ENCODE measurements around the gene MACF1.

The MACF1 gene

DNA sequence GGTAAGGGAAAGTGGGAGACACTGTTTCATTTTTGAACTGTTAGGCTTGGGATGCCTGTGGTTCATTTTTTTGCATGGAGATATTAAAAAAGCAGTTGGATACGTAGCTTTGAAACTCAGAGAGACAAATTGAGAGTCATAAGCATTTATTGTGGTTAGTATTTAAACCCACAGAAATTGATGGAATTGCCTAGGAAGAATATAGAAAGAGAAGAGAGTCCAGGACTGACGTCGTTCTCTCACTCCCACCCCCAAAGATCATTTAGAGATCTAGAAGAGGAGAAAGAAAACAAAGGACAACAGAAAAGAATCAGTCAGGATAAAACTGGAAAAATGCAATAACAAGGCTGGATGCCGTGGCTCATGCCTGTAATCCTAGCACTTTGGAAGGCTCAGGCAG lies 213.7 kb downstream of the MACF1 start:
- FAIRE-seq (no peak), DNase-seq (ENCODE audit: insufficient read length) (no peak)
- TF ChIP-seq POLR2AphosphoS5 (IDR thresholded peaks at IDR 0.05; ENCODE audit: low read depth, low read length) = no peak
- TF ChIP-seq TAF1 (IDR thresholded peaks at IDR 0.05; ENCODE audit: borderline replicate concordance, low read depth, low read length) = no peak
- TF ChIP-seq POLR2A (IDR thresholded peaks at IDR 0.05; ENCODE audit: low read depth, low read length) = no peak

DNA sequence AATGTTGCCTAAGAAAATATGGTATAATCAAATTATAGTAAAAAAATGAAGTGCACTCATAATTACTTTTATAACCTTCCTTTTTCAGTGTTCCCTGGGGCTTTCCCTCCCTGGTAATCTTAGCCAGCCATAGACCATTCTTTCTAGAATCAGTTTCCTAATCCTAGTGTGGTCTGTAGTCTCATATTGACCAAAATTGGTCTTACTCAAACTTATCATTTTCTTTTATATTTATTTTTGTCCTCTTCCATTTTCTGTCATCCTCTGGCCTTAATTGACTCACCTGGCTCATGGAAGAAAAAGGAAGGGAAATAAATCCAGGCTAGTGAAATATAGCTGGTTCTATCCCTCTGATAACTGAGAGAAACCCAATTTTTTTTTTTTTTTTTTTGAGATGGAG lies 216.0 kb downstream of the MACF1 start:
- TF ChIP-seq TAF1 (IDR thresholded peaks at IDR 0.05; ENCODE audit: borderline replicate concordance, low read depth, low read length) (no peak), POLR2AphosphoS5 (IDR thresholded peaks at IDR 0.05; ENCODE audit: low read depth, low read length) (no peak), POLR2A (IDR thresholded peaks at IDR 0.05; ENCODE audit: low read depth, low read length) (no peak)
- DNase-seq (ENCODE audit: insufficient read length) = no peak
- no peak for FAIRE-seq

GRCh38 chr1:39422614-39423013 lies 218.1 kb downstream of the MACF1 start:
- no peak for FAIRE-seq
- no peak for DNase-seq (ENCODE audit: insufficient read length)
- TF ChIP-seq TAF1 (IDR thresholded peaks at IDR 0.05; ENCODE audit: borderline replicate concordance, low read depth, low read length) (no peak), POLR2AphosphoS5 (IDR thresholded peaks at IDR 0.05; ENCODE audit: low read depth, low read length) (no peak), POLR2A (IDR thresholded peaks at IDR 0.05; ENCODE audit: low read depth, low read length) (no peak)

GRCh38 chr1:39425151-39425550 lies 220.7 kb downstream of the MACF1 start:
- no peak for DNase-seq (ENCODE audit: insufficient read length)
- no peak for FAIRE-seq
- TF ChIP-seq TAF1 (IDR thresholded peaks at IDR 0.05; ENCODE audit: borderline replicate concordance, low read depth, low read length) = no peak
- TF ChIP-seq POLR2AphosphoS5 (IDR thresholded peaks at IDR 0.05; ENCODE audit: low read depth, low read length) = no peak
- no peak for TF ChIP-seq POLR2A (IDR thresholded peaks at IDR 0.05; ENCODE audit: low read depth, low read length)

DNA sequence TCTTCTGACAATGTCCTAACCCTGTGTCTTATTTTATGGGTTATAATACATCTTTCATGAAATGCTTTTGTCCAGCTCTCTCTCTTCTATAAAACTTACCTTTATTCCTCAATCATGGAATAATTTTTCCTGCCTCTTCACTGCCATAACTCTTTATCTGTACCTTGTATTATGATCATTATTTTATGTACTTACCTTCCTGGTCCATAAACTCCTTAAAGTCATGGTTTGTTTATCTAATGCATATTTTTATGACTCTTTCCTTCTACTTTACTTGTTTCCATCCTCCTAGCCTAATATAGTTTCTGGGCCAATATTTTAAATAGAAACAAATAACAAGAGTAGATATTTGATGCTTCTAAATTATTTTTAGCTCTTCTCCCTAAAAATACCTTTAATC lies 221.1 kb downstream of the MACF1 start:
- TF ChIP-seq POLR2A (IDR thresholded peaks at IDR 0.05; ENCODE audit: low read depth, low read length) (no peak), TAF1 (IDR thresholded peaks at IDR 0.05; ENCODE audit: borderline replicate concordance, low read depth, low read length) (no peak), POLR2AphosphoS5 (IDR thresholded peaks at IDR 0.05; ENCODE audit: low read depth, low read length) (no peak)
- FAIRE-seq (no peak), DNase-seq (ENCODE audit: insufficient read length) (no peak)

GRCh38 chr1:39426346-39426745 lies 221.9 kb downstream of the MACF1 start:
- TF ChIP-seq POLR2A (IDR thresholded peaks at IDR 0.05; ENCODE audit: low read depth, low read length) (no peak), TAF1 (IDR thresholded peaks at IDR 0.05; ENCODE audit: borderline replicate concordance, low read depth, low read length) (no peak), POLR2AphosphoS5 (IDR thresholded peaks at IDR 0.05; ENCODE audit: low read depth, low read length) (no peak)
- DNase-seq (ENCODE audit: insufficient read length) = no peak
- FAIRE-seq = no peak

DNA sequence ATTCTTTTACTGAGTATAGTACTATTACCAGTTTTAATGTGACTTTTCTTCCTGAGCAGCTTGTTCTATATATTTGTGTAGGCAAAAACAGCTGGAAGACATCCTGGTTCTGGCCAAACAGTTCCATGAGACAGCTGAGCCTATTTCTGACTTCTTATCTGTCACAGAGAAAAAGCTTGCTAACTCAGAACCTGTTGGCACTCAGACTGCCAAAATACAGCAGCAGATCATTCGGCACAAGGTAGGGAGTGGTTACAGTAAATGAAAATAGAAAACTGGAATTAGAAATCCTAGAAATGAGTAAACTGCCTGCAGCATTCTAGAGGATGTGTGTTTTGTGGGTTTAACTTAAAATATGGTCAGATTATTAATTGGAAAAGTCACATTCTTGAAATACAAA lies 222.9 kb downstream of the MACF1 start:
- no peak for FAIRE-seq
- no peak for TF ChIP-seq TAF1 (IDR thresholded peaks at IDR 0.05; ENCODE audit: borderline replicate concordance, low read depth, low read length)
- TF ChIP-seq POLR2AphosphoS5 (IDR thresholded peaks at IDR 0.05; ENCODE audit: low read depth, low read length) = no peak
- TF ChIP-seq POLR2A (IDR thresholded peaks at IDR 0.05; ENCODE audit: low read depth, low read length) = no peak
- DNase-seq (ENCODE audit: insufficient read length) = no peak

- TF ChIP-seq POLR2A (IDR thresholded peaks at IDR 0.05; ENCODE audit: low read depth, low read length) (no peak), TAF1 (IDR thresholded peaks at IDR 0.05; ENCODE audit: borderline replicate concordance, low read depth, low read length) (no peak), POLR2AphosphoS5 (IDR thresholded peaks at IDR 0.05; ENCODE audit: low read depth, low read length) (no peak)
- FAIRE-seq (no peak), DNase-seq (ENCODE audit: insufficient read length) (no peak)
Observed at GRCh38 chr1:39427912-39428311, 223.4 kb downstream of the MACF1 start.

- TF ChIP-seq POLR2AphosphoS5 (IDR thresholded peaks at IDR 0.05; ENCODE audit: low read depth, low read length) = no peak
- TF ChIP-seq POLR2A (IDR thresholded peaks at IDR 0.05; ENCODE audit: low read depth, low read length) = no peak
- DNase-seq (ENCODE audit: insufficient read length) (no peak), FAIRE-seq (no peak)
Observed at GRCh38 chr1:39431927-39432326, 227.4 kb downstream of the MACF1 start.

DNA sequence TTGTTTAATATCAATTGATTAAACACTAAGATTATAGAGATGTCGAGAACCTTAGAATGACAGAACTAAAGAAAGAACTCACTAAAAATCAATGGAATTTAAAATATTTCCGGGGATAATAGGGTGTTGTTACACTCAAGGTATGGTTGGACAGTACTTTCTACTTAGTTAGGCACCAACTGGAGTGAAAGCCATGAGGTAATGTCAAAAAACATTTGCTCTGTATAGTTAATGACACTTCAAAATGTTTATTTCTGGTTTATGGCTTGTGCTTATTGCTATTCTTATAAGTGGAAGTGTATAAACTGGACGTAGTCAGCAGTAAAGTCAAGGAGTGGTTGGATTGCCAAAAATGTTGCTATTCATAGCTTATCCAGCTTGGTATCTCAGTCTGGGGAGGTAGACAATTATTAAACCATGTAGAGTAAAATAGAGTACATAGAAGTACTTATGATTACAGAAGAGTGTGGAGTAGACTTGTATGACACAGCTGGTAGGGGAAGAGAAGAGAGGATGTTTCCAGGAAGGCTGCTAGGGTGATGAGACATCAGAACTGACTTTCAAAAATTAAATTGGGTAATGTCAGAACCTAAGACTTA lies 230.4 kb downstream of the MACF1 start:
- no peak for FAIRE-seq
- TF ChIP-seq POLR2A (IDR thresholded peaks at IDR 0.05; ENCODE audit: low read depth, low read length) = no peak
- TF ChIP-seq TAF1 (IDR thresholded peaks at IDR 0.05; ENCODE audit: borderline replicate concordance, low read depth, low read length) = no peak
- no peak for TF ChIP-seq POLR2AphosphoS5 (IDR thresholded peaks at IDR 0.05; ENCODE audit: low read depth, low read length)
- no peak for DNase-seq (ENCODE audit: insufficient read length)

DNA sequence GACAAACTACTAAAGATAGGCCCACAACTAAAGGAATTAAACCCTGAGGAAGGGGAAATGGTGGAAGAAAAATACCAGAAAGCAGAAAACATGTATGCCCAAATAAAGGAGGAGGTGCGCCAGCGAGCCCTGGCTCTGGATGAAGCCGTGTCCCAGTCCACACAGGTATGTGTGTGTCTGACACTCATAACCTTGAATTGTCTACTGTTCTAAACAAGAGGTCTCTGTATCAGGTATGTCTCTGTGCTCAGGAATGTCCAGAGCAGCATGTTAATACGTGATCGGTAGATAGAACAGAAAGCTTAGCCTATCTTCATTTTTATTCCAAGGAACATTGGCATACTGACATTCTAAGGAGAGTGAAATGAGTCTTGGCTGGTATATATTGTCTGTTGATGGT lies 231.1 kb downstream of the MACF1 start:
- TF ChIP-seq POLR2AphosphoS5 (IDR thresholded peaks at IDR 0.05; ENCODE audit: low read depth, low read length) (no peak), TAF1 (IDR thresholded peaks at IDR 0.05; ENCODE audit: borderline replicate concordance, low read depth, low read length) (no peak), POLR2A (IDR thresholded peaks at IDR 0.05; ENCODE audit: low read depth, low read length) (no peak)
- no peak for DNase-seq (ENCODE audit: insufficient read length)
- no peak for FAIRE-seq

GRCh38 chr1:39436842-39437241 lies 232.3 kb downstream of the MACF1 start:
- TF ChIP-seq TAF1 (IDR thresholded peaks at IDR 0.05; ENCODE audit: borderline replicate concordance, low read depth, low read length) (no peak), POLR2A (IDR thresholded peaks at IDR 0.05; ENCODE audit: low read depth, low read length) (no peak), POLR2AphosphoS5 (IDR thresholded peaks at IDR 0.05; ENCODE audit: low read depth, low read length) (no peak)
- DNase-seq (ENCODE audit: insufficient read length) (no peak), FAIRE-seq (no peak)

GRCh38 chr1:39438042-39438441 lies 233.5 kb downstream of the MACF1 start:
- no peak for DNase-seq (ENCODE audit: insufficient read length)
- no peak for FAIRE-seq
- no peak for TF ChIP-seq POLR2AphosphoS5 (IDR thresholded peaks at IDR 0.05; ENCODE audit: low read depth, low read length)
- no peak for TF ChIP-seq POLR2A (IDR thresholded peaks at IDR 0.05; ENCODE audit: low read depth, low read length)
- no peak for TF ChIP-seq TAF1 (IDR thresholded peaks at IDR 0.05; ENCODE audit: borderline replicate concordance, low read depth, low read length)
